GM23338 (cell line): ENCODE results near the gene KIAA2012. TPM values are rescaled to one million over a fixed set of nuclear protein-coding genes. Genes with fewer than 3 reads are reported as not detected.

ENCODE experiments used
- ATAC-seq: fragments of 200-7000 bp; cut with Tn5 transposase; 3 replicates; pipeline ENCODE4 v1.9.1; 2020
- DNase-seq: peaks from one replicate; pipeline ENCODE4 v3.0.0-alpha.2; 2015; ENCODE audit warnings: low spot score
- H2AFZ ChIP-seq: fragments of 200-600 bp; sonication (generic); 2 replicates; pipeline ENCODE4 v1.8.0; 2016; ENCODE audit warnings: antibody characterized with exemption, mild to moderate bottlenecking, moderate library complexity
- H3F3A ChIP-seq: fragments of 200-600 bp; sonication (generic); replicated peaks from 2 replicates; pipeline ENCODE4 v1.8.0; 2017; ENCODE audit warnings: antibody characterized with exemption, mixed run types, low read depth
- H3K27ac ChIP-seq: fragments of 200-600 bp; sonication (generic); 2 replicates; pipeline ENCODE4 v1.6.1; 2016; ENCODE audit warnings: low read depth
- H3K27me3 ChIP-seq: fragments of 200-600 bp; sonication (generic); 2 replicates; pipeline ENCODE4 v1.8.0; 2016; ENCODE audit warnings: mild to moderate bottlenecking, mixed run types, moderate library complexity; ENCODE audit not compliant: insufficient read depth
- H3K36me3 ChIP-seq: fragments of 200-600 bp; sonication (generic); 2 replicates; pipeline ENCODE4 v1.8.0; 2016; ENCODE audit warnings: mild to moderate bottlenecking; ENCODE audit not compliant: insufficient read depth
- H3K4me1 ChIP-seq: fragments of 200-600 bp; sonication (generic); 2 replicates; pipeline ENCODE4 v1.8.0; 2016; ENCODE audit warnings: mild to moderate bottlenecking, moderate library complexity; ENCODE audit not compliant: insufficient read depth
- H3K4me2 ChIP-seq: fragments of 200-600 bp; sonication (generic); 2 replicates; pipeline ENCODE4 v1.7.1; 2017; ENCODE audit warnings: mixed run types
- H3K4me3 ChIP-seq: fragments of 200-600 bp; sonication (generic); 2 replicates; pipeline ENCODE4 v1.6.1; 2016; ENCODE audit warnings: mixed run types
- H3K79me2 ChIP-seq: fragments of 200-600 bp; sonication (generic); replicated peaks from 2 replicates; pipeline ENCODE4 v1.8.0; 2017; ENCODE audit warnings: mild to moderate bottlenecking; ENCODE audit not compliant: insufficient read depth
- H3K9me2 ChIP-seq: fragments of 200-600 bp; sonication (generic); 2 replicates; pipeline ENCODE4 v1.8.0; 2017; ENCODE audit not compliant: insufficient read depth
- H4K20me1 ChIP-seq: fragments of 200-600 bp; sonication (generic); replicated peaks from 2 replicates; pipeline ENCODE4 v1.8.0; 2017; ENCODE audit warnings: mild to moderate bottlenecking; ENCODE audit not compliant: insufficient read depth
- H3K27ac Mint-ChIP-seq: 2 replicates; pipeline ENCODE4 v1.8.0; 2020; ENCODE audit warnings: inconsistent platforms, mild to moderate bottlenecking, moderate library complexity, mixed read lengths
- H3K27me3 Mint-ChIP-seq: 3 replicates; pipeline ENCODE4 v1.8.0; 2022; ENCODE audit warnings: low read depth, mild to moderate bottlenecking, moderate library complexity, mixed read lengths, inconsistent platforms; ENCODE audit not compliant: insufficient read depth, poor library complexity
- H3K36me3 Mint-ChIP-seq: 3 replicates; pipeline ENCODE4 v1.8.0; 2021; ENCODE audit warnings: low read depth, mild to moderate bottlenecking, inconsistent platforms, moderate library complexity, mixed read lengths
- H3K4me1 Mint-ChIP-seq: 3 replicates; pipeline ENCODE4 v1.8.0; 2020; ENCODE audit warnings: mild to moderate bottlenecking, inconsistent platforms, mixed read lengths
- H3K4me3 Mint-ChIP-seq: 3 replicates; pipeline ENCODE4 v1.8.0; 2021; ENCODE audit warnings: moderate library complexity, mild to moderate bottlenecking, inconsistent platforms, mixed read lengths
- H3K9me3 Mint-ChIP-seq: 3 replicates; pipeline ENCODE4 v1.8.0; 2020; ENCODE audit warnings: moderate library complexity, mild to moderate bottlenecking, inconsistent platforms, mixed read lengths
- CREB1 ChIP-seq: fragments of 250-450 bp; sonication (Bioruptor Pico); IDR thresholded peaks from 2 replicates; pipeline ENCODE4 v1.5.0; 2020; ENCODE audit warnings: low read depth, mild to moderate bottlenecking, moderate library complexity
- EZH2 ChIP-seq: fragments of 200-600 bp; sonication (generic); IDR thresholded peaks from one replicate; pipeline ENCODE4 v1.8.0; 2017; ENCODE audit warnings: antibody characterized with exemption, mild to moderate bottlenecking, low read depth; ENCODE audit not compliant: unreplicated experiment
- NANOG ChIP-seq: IDR thresholded peaks from 2 replicates; pipeline ENCODE4 v1.6.1; 2016; ENCODE audit warnings: antibody characterized with exemption, borderline replicate concordance
- POLR2AphosphoS5 ChIP-seq: IDR thresholded peaks from 2 replicates; pipeline ENCODE4 v1.6.1; 2016; ENCODE audit warnings: antibody characterized with exemption, low read depth
- STAT1 ChIP-seq: IDR thresholded peaks from one replicate; pipeline ENCODE4 v1.6.1; 2016; ENCODE audit warnings: antibody characterized with exemption; ENCODE audit not compliant: unreplicated experiment
- ZNF331 ChIP-seq: fragments of 250-450 bp; sonication (Bioruptor Pico); IDR thresholded peaks from 2 replicates; pipeline ENCODE4 v1.5.0; 2020; ENCODE audit warnings: low read depth, mild to moderate bottlenecking, moderate library complexity
- ZNF462 ChIP-seq: fragments of 250-450 bp; sonication (Bioruptor Pico); IDR thresholded peaks from 2 replicates; pipeline ENCODE4 v1.5.0; 2020; ENCODE audit warnings: mild to moderate bottlenecking, moderate library complexity
- polyA plus RNA-seq: library from polyadenylated mRNA; unstranded; fragments of >200 nt; fragmentation: Nextera tagmentation; extraction: Ambion mirVana; gene quantifications from 2 replicates; pipeline ENCODE4 v1.2.1, GENCODE V29; 2016
- total RNA-seq: library from RNA; depleted of rRNA; stranded (reverse); fragments of >200 nt; shearing (Covaris generic); gene quantifications from 2 replicates; pipeline ENCODE4 v1.2.3, GENCODE V29; 2014
- TF ChIP-seq, protein P1 (sequence below), 2 experiments: fragments of 200-600 bp in 1 of 2; sonication (generic) in 1 of 2; conservative IDR thresholded peaks; 2 replicates each; pipeline versions ENCODE4 v1.5.1 to v1.6.1; 2016 to 2017; ENCODE audit warnings: antibody characterized with exemption in 2 of 2, low read depth in 2 of 2, mild to moderate bottlenecking in 2 of 2, moderate library complexity in 1 of 2
- TF ChIP-seq, protein P2 (sequence below): IDR thresholded peaks from one replicate; pipeline ENCODE4 v1.6.1; 2018; ENCODE audit warnings: antibody characterized with exemption; ENCODE audit not compliant: unreplicated experiment

Gene KIAA2012
- total and polyA plus RNA-seq, 2 experiments from 2014 or later, result 0.03 to 0.08 TPM

- Histone ChIP-seq H3K36me3 (no peaks in the 10 kb centered on the region), H3K27ac (no peak overlapping the region), H3K9me2 (no peaks in the 10 kb centered on the region), H3F3A (no peaks in the 10 kb centered on the region), H3K27me3 (no peaks in the 10 kb centered on the region), H4K20me1 (no peaks in the 10 kb centered on the region), H3K4me3 (no peak overlapping the region), H3K4me2 (0 out of 2 replicates have a peak overlapping the region, but pooled peaks have one; percentile 50), H3K4me1 (peaks cover 24% of the 10 kb centered on the region), H2AFZ (peak overlapping the region; percentile 70), H3K79me2 (no peaks in the 10 kb centered on the region)
- Mint-ChIP-seq H3K36me3 (no peaks in the 10 kb centered on the region), H3K27ac (no peak overlapping the region; the same call in 1 of the 2 replicates), H3K27me3 (peaks cover 9% of the 10 kb centered on the region), H3K4me1 (peaks cover 32% of the 10 kb centered on the region), H3K9me3 (no peaks in the 10 kb centered on the region), H3K4me3 (no peak overlapping the region)
- ATAC-seq, result peak; percentile 33; the same call in 2 of the 3 replicates
- DNase-seq, result no peak
- TF ChIP-seq EZH2 (no peak), ZNF462 (CRISPR knock-in tag) (no peak), STAT1 (no peak), ZNF331 (no peak), CREB1 (CRISPR knock-in tag) (no peak), POLR2AphosphoS5 (no peak), NANOG (no peak)
- TF ChIP-seq, protein P1, sequence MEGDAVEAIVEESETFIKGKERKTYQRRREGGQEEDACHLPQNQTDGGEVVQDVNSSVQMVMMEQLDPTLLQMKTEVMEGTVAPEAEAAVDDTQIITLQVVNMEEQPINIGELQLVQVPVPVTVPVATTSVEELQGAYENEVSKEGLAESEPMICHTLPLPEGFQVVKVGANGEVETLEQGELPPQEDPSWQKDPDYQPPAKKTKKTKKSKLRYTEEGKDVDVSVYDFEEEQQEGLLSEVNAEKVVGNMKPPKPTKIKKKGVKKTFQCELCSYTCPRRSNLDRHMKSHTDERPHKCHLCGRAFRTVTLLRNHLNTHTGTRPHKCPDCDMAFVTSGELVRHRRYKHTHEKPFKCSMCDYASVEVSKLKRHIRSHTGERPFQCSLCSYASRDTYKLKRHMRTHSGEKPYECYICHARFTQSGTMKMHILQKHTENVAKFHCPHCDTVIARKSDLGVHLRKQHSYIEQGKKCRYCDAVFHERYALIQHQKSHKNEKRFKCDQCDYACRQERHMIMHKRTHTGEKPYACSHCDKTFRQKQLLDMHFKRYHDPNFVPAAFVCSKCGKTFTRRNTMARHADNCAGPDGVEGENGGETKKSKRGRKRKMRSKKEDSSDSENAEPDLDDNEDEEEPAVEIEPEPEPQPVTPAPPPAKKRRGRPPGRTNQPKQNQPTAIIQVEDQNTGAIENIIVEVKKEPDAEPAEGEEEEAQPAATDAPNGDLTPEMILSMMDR (conservative IDR thresholded peaks at IDR 0.05; ENCODE audit: low read depth in 2 of 2), result no peak
- TF ChIP-seq, protein P2, sequence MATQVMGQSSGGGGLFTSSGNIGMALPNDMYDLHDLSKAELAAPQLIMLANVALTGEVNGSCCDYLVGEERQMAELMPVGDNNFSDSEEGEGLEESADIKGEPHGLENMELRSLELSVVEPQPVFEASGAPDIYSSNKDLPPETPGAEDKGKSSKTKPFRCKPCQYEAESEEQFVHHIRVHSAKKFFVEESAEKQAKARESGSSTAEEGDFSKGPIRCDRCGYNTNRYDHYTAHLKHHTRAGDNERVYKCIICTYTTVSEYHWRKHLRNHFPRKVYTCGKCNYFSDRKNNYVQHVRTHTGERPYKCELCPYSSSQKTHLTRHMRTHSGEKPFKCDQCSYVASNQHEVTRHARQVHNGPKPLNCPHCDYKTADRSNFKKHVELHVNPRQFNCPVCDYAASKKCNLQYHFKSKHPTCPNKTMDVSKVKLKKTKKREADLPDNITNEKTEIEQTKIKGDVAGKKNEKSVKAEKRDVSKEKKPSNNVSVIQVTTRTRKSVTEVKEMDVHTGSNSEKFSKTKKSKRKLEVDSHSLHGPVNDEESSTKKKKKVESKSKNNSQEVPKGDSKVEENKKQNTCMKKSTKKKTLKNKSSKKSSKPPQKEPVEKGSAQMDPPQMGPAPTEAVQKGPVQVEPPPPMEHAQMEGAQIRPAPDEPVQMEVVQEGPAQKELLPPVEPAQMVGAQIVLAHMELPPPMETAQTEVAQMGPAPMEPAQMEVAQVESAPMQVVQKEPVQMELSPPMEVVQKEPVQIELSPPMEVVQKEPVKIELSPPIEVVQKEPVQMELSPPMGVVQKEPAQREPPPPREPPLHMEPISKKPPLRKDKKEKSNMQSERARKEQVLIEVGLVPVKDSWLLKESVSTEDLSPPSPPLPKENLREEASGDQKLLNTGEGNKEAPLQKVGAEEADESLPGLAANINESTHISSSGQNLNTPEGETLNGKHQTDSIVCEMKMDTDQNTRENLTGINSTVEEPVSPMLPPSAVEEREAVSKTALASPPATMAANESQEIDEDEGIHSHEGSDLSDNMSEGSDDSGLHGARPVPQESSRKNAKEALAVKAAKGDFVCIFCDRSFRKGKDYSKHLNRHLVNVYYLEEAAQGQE, result no peak
Observed at GRCh38 chr2:202141329-202141947, 68.4 kb downstream of the KIAA2012 start.
